Panc1 (cell line): ENCODE data around the gene LMBR1L. TPM values are rescaled to one million over a fixed set of nuclear protein-coding genes. Genes with fewer than 3 reads are reported as not detected.
A peak's percentile ranks its signal among the peaks of the same experiment; 100 is the strongest.

Source experiments
- ATAC-seq: fragments of 200-7000 bp; cut with Tn5 transposase; 2 replicates; pipeline ENCODE4 v1.9.1; 2020; ENCODE audit warnings: mild to moderate bottlenecking, moderate library complexity
- BruUV-seq: library from RNA; stranded (reverse); fragments of 400-500 nt; replicated peaks from 2 replicates; lab custom pipeline; 2021; lab: Mats Ljungman, UMichigan
- CTCF ChIA-PET: fragments of 300-600 bp; sonication (Branson Sonifier 250); formaldehyde crosslinking; loops from one replicate; lab custom pipeline; 2022; ENCODE audit warnings: antibody characterized with exemption; lab: Charles Lee
- POLR2A ChIA-PET: fragments of 300-600 bp; sonication (Branson Sonifier 250); formaldehyde crosslinking; loops from one replicate; lab custom pipeline; 2022; ENCODE audit warnings: antibody characterized with exemption; lab: Charles Lee
- DNase-seq: peaks from one replicate; pipeline ENCODE4 v3.0.0-alpha.2; 2010; ENCODE audit warnings: low read depth, low spot score
- H3K27ac ChIP-seq: 2 replicates; pipeline ENCODE4 v1.5.1; 2011; ENCODE audit warnings: mild to moderate bottlenecking, low read length, inconsistent platforms
- H3K27me3 ChIP-seq: fragments of 200-500 bp; sonication (Bioruptor generic); 2 replicates; pipeline ENCODE4 v1.6.0; 2014; ENCODE audit warnings: low read length, inconsistent platforms; ENCODE audit not compliant: control insufficient read depth, insufficient read depth
- H3K36me3 ChIP-seq: fragments of 200-500 bp; sonication (Bioruptor generic); 2 replicates; pipeline ENCODE4 v1.5.1; 2014; ENCODE audit warnings: inconsistent platforms, mild to moderate bottlenecking, low read length, moderate library complexity; ENCODE audit not compliant: control insufficient read depth, insufficient read depth
- H3K4me1 ChIP-seq: 2 replicates; pipeline ENCODE4 v1.5.1; 2011; ENCODE audit warnings: inconsistent platforms, mild to moderate bottlenecking, low read length, moderate library complexity; ENCODE audit not compliant: control insufficient read depth, insufficient read depth
- H3K4me3 ChIP-seq, 2 experiments: 2 replicates each; pipeline ENCODE4 v1.5.1; 2011 to 2012; ENCODE audit warnings: low read depth in 2 of 2, low read length in 2 of 2, mild to moderate bottlenecking in 2 of 2, inconsistent platforms in 1 of 2, moderate library complexity in 1 of 2
- H3K9me3 ChIP-seq: fragments of 200-500 bp; sonication (Bioruptor generic); 2 replicates; pipeline ENCODE4 v1.5.1; 2014; ENCODE audit warnings: low read depth, mild to moderate bottlenecking, inconsistent platforms, low read length, moderate library complexity; ENCODE audit not compliant: control insufficient read depth, insufficient read depth
- POLR2AphosphoS5 ChIP-seq: IDR thresholded peaks from 2 replicates; pipeline ENCODE4 v1.6.1; 2012; ENCODE audit warnings: mild to moderate bottlenecking, low read depth, low read length, moderate library complexity
- SIN3A ChIP-seq: IDR thresholded peaks from 2 replicates; pipeline ENCODE4 v1.6.1; 2012; ENCODE audit warnings: low read depth, mild to moderate bottlenecking, low read length, moderate library complexity, borderline replicate concordance; ENCODE audit not compliant: insufficient read depth
- TCF7L2 ChIP-seq: IDR thresholded peaks from 2 replicates; pipeline ENCODE4 v1.6.1; 2011; ENCODE audit warnings: mild to moderate bottlenecking, low read depth, low read length, inconsistent platforms
- in situ Hi-C: cut with HindIII; loops from 2 replicates; pipeline ENCODE4 v1.10.0; 2016; ENCODE audit warnings: low sequenced_read_pairs, low pct_unique_long_range_greater_than_20kb
- intact Hi-C: fragments of 100-400 bp; cut with micrococcal nuclease; formaldehyde crosslinking; loops from one replicate; pipeline ENCODE4 v1.10.0; 2022; ENCODE audit not compliant: unreplicated experiment
- total RNA-seq: library from RNA; stranded (reverse); gene quantifications from one replicate; pipeline ENCODE4 v1.2.1, GENCODE V29; 2021; ENCODE audit not compliant: unreplicated experiment
- TF ChIP-seq, protein P1 (sequence below), 2 experiments: IDR thresholded peaks; 2 replicates each; pipeline ENCODE4 v1.6.1; 2011 to 2012; ENCODE audit warnings: low read depth in 2 of 2, control low read depth in 1 of 2, low read length in 1 of 2, mild to moderate bottlenecking in 1 of 2, moderate library complexity in 1 of 2; ENCODE audit not compliant: insufficient read depth in 1 of 2
- TF ChIP-seq, protein P2 (sequence below): fragments of 450-650 bp; IDR thresholded peaks from 2 replicates; pipeline ENCODE4 v1.5.1; 2017; ENCODE audit warnings: mild to moderate bottlenecking

LMBR1L gene
- total RNA-seq, 1 experiment from 2014 or later = 34.4 TPM

DNA sequence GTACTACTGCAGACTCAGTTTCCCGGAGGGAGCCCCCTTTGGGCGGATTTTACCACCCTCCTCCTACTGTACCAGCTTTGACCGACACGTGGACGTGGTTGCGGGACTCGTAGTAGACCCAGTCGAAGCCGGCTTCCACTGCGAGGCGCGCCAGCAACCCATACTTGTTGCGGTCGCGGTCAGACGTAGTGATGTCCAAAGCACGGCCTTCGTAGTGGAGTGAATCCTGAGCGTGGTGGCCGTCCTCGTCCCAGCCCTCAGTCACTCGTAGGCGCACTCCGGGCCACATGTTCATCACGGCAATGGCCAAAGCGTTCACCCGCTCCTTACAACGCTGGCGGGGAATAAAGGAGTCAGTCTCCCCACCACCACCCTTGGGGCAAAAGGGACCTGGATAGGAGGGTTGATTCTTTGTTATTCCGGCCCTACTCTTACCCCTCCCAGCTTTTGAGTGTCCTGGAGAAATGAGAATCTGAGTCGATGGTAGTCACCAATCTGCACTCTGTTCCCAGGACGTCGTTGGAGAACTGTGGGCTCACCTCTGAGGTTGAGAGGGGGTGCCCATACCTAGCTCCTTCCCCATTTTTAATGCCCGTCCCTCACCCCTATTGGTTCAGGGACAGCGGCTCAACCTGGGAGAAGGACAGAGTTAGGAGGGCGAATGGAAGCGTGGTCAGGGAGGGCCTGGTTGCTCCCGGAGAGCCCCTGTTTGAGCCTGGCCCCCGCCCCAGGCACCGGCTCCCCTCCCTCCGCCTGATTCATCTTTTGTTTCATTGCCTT, 19.4 kb downstream of the LMBR1L start:
- intact Hi-C loops = no loop called here
- POLR2A ChIA-PET = interaction anchor here (1.2 kb wide), 1 partner anchor 41 kb away, joined by 3 read pairs; the partner anchor contains the start of gene TUBA1B
- Histone ChIP-seq H3K27ac (peak overlapping the region; percentile 61), H3K9me3 (no peaks in the 10 kb centered on the region), H3K4me1 (peaks cover 40% of the 10 kb centered on the region), H3K27me3 (no peaks in the 10 kb centered on the region), H3K4me3 (peak overlapping the region; percentile 32 to 52), H3K36me3 (no peaks in the 10 kb centered on the region)
- ATAC-seq (no peak), DNase-seq (no peak)
- TF ChIP-seq SIN3A (no peak), POLR2AphosphoS5 (no peak), TCF7L2 (no peak)
- TF ChIP-seq, protein P1, sequence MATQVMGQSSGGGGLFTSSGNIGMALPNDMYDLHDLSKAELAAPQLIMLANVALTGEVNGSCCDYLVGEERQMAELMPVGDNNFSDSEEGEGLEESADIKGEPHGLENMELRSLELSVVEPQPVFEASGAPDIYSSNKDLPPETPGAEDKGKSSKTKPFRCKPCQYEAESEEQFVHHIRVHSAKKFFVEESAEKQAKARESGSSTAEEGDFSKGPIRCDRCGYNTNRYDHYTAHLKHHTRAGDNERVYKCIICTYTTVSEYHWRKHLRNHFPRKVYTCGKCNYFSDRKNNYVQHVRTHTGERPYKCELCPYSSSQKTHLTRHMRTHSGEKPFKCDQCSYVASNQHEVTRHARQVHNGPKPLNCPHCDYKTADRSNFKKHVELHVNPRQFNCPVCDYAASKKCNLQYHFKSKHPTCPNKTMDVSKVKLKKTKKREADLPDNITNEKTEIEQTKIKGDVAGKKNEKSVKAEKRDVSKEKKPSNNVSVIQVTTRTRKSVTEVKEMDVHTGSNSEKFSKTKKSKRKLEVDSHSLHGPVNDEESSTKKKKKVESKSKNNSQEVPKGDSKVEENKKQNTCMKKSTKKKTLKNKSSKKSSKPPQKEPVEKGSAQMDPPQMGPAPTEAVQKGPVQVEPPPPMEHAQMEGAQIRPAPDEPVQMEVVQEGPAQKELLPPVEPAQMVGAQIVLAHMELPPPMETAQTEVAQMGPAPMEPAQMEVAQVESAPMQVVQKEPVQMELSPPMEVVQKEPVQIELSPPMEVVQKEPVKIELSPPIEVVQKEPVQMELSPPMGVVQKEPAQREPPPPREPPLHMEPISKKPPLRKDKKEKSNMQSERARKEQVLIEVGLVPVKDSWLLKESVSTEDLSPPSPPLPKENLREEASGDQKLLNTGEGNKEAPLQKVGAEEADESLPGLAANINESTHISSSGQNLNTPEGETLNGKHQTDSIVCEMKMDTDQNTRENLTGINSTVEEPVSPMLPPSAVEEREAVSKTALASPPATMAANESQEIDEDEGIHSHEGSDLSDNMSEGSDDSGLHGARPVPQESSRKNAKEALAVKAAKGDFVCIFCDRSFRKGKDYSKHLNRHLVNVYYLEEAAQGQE (IDR thresholded peaks at IDR 0.05; ENCODE audit: insufficient read depth in 1 of 2, low read depth in 2 of 2, low read length in 1 of 2) = no peak
- CTCF ChIA-PET = interaction anchor here (0.6 to 1.2 kb wide), 4 partner anchors 19 to 76 kb away, joined by 3 to 9 read pairs (median 4); partner anchors contain the start of gene TUBA1B
- BruUV-seq = no TSS peak
- in situ Hi-C loops = no loop called here

DNA sequence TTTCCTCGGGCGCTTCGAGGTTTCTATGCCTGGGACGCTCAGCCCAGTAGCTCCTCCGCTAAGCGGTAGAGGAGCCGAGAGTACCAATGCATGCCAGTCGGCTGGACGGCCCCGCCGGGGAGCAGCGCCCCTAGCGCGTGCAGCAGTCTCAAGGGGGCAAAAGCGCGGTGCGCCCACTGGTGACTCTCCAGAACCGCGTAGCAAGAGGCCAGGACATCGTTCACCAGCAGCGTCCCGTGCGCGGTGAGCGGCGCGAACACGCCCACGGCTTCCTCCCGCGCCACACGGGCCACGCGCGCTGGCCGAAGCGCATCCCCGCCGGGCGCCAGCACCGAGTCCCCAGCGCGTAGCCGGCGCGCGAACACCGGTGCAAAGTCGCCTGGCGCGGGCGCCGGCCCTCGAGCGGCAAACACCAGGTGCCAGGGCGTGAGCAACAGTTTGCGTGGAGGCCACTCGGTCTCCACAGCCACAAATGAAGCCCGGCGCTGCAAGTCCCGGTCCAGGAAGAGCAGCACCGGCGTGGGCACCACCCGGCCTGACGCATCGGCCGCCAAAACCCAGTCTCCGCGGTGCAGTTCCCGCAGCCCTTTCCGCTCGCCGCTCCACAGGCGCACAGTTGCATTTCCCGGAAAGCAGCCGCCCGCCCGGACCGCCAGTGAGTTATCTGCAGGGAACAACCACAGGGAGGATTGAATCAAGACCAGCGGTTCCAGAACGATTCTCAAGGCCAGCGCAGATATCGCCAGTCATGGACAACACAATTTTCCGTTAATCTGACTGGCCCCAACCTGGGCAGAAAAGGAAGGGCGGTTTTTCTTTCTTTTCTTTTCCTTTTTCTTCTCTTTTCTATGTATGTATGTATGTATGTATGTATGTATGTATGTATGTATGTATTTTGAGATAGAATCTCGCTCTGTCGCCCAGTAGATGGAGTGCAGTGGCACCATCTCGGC, 20.6 kb downstream of the LMBR1L start:
- in situ Hi-C loops (no loop called here), intact Hi-C loops (no loop called here)
- Histone ChIP-seq H3K4me3 (peak overlapping the region; percentile 40 to 49), H3K27me3 (no peaks in the 10 kb centered on the region), H3K36me3 (no peaks in the 10 kb centered on the region), H3K27ac (0 out of 2 replicates have a peak overlapping the region, but pooled peaks have one; percentile 50), H3K9me3 (no peaks in the 10 kb centered on the region), H3K4me1 (peaks cover 40% of the 10 kb centered on the region)
- peak; percentile 71 for ATAC-seq
- TF ChIP-seq, protein P1 (IDR thresholded peaks at IDR 0.05; ENCODE audit: insufficient read depth in 1 of 2, low read depth in 2 of 2, low read length in 1 of 2) = no peak
- TF ChIP-seq, protein P2, sequence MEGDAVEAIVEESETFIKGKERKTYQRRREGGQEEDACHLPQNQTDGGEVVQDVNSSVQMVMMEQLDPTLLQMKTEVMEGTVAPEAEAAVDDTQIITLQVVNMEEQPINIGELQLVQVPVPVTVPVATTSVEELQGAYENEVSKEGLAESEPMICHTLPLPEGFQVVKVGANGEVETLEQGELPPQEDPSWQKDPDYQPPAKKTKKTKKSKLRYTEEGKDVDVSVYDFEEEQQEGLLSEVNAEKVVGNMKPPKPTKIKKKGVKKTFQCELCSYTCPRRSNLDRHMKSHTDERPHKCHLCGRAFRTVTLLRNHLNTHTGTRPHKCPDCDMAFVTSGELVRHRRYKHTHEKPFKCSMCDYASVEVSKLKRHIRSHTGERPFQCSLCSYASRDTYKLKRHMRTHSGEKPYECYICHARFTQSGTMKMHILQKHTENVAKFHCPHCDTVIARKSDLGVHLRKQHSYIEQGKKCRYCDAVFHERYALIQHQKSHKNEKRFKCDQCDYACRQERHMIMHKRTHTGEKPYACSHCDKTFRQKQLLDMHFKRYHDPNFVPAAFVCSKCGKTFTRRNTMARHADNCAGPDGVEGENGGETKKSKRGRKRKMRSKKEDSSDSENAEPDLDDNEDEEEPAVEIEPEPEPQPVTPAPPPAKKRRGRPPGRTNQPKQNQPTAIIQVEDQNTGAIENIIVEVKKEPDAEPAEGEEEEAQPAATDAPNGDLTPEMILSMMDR = peak; percentile 84
- POLR2A ChIA-PET = no interaction called here
- CTCF ChIA-PET = interaction anchor here (0.5 to 3.6 kb wide), 5 partner anchors 15 to 147 kb away, joined by 3 to 47 read pairs (median 3); no protein-coding TSS in a partner anchor
- BruUV-seq = no TSS peak
- DNase-seq = no peak
